ENCODE measurements around the gene LILRB5. TPM values are rescaled to one million over a fixed set of nuclear protein-coding genes. Genes with fewer than 3 reads are reported as not detected.

LILRB5 gene
- total and polyA plus RNA-seq, 2 of the 8 experiments (the other 6 are each of a cell fraction or from before 2014, with no cell fraction given), result 0.05 TPM; not detected in 1

DNA sequence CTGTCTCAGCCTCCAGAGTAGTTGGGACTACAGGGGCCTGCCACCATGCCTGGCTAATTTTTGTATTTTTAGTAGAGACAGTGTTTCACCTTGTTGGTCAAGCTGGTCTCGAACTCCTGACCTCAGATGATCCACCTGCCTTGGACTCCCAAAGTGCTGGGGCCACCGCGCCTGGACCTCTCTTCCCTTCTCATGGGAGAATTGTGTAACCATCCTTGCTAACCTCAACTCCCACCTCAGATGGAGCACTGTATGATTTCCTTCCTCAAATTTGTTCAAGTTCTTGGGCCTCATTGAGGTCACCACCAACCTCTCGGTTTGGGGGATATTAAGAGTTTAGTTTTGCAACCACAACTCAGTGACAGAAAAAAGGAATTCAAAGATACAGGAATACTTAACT lies 45.2 kb upstream of the LILRB5 start (continued):
- TF ChIP-seq, protein P1, sequence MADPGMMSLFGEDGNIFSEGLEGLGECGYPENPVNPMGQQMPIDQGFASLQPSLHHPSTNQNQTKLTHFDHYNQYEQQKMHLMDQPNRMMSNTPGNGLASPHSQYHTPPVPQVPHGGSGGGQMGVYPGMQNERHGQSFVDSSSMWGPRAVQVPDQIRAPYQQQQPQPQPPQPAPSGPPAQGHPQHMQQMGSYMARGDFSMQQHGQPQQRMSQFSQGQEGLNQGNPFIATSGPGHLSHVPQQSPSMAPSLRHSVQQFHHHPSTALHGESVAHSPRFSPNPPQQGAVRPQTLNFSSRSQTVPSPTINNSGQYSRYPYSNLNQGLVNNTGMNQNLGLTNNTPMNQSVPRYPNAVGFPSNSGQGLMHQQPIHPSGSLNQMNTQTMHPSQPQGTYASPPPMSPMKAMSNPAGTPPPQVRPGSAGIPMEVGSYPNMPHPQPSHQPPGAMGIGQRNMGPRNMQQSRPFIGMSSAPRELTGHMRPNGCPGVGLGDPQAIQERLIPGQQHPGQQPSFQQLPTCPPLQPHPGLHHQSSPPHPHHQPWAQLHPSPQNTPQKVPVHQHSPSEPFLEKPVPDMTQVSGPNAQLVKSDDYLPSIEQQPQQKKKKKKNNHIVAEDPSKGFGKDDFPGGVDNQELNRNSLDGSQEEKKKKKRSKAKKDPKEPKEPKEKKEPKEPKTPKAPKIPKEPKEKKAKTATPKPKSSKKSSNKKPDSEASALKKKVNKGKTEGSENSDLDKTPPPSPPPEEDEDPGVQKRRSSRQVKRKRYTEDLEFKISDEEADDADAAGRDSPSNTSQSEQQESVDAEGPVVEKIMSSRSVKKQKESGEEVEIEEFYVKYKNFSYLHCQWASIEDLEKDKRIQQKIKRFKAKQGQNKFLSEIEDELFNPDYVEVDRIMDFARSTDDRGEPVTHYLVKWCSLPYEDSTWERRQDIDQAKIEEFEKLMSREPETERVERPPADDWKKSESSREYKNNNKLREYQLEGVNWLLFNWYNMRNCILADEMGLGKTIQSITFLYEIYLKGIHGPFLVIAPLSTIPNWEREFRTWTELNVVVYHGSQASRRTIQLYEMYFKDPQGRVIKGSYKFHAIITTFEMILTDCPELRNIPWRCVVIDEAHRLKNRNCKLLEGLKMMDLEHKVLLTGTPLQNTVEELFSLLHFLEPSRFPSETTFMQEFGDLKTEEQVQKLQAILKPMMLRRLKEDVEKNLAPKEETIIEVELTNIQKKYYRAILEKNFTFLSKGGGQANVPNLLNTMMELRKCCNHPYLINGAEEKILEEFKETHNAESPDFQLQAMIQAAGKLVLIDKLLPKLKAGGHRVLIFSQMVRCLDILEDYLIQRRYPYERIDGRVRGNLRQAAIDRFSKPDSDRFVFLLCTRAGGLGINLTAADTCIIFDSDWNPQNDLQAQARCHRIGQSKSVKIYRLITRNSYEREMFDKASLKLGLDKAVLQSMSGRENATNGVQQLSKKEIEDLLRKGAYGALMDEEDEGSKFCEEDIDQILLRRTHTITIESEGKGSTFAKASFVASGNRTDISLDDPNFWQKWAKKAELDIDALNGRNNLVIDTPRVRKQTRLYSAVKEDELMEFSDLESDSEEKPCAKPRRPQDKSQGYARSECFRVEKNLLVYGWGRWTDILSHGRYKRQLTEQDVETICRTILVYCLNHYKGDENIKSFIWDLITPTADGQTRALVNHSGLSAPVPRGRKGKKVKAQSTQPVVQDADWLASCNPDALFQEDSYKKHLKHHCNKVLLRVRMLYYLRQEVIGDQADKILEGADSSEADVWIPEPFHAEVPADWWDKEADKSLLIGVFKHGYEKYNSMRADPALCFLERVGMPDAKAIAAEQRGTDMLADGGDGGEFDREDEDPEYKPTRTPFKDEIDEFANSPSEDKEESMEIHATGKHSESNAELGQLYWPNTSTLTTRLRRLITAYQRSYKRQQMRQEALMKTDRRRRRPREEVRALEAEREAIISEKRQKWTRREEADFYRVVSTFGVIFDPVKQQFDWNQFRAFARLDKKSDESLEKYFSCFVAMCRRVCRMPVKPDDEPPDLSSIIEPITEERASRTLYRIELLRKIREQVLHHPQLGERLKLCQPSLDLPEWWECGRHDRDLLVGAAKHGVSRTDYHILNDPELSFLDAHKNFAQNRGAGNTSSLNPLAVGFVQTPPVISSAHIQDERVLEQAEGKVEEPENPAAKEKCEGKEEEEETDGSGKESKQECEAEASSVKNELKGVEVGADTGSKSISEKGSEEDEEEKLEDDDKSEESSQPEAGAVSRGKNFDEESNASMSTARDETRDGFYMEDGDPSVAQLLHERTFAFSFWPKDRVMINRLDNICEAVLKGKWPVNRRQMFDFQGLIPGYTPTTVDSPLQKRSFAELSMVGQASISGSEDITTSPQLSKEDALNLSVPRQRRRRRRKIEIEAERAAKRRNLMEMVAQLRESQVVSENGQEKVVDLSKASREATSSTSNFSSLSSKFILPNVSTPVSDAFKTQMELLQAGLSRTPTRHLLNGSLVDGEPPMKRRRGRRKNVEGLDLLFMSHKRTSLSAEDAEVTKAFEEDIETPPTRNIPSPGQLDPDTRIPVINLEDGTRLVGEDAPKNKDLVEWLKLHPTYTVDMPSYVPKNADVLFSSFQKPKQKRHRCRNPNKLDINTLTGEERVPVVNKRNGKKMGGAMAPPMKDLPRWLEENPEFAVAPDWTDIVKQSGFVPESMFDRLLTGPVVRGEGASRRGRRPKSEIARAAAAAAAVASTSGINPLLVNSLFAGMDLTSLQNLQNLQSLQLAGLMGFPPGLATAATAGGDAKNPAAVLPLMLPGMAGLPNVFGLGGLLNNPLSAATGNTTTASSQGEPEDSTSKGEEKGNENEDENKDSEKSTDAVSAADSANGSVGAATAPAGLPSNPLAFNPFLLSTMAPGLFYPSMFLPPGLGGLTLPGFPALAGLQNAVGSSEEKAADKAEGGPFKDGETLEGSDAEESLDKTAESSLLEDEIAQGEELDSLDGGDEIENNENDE (IDR thresholded peaks at IDR 0.05; ENCODE audit: insufficient replicate concordance, low read length), result no peak
- TF ChIP-seq TCF12 (IDR thresholded peaks at IDR 0.05; ENCODE audit: low read depth, low read length), result no peak
- TF ChIP-seq SRF (IDR thresholded peaks at IDR 0.05; ENCODE audit: low read depth, low read length), result no peak
- no peak for TF ChIP-seq YY1 (IDR thresholded peaks at IDR 0.05; ENCODE audit: low read depth, low read length)
- no peak for TF ChIP-seq RXRA (IDR thresholded peaks at IDR 0.05; ENCODE audit: insufficient read depth, low read depth, low read length)
- no peak for TF ChIP-seq CHD1 (IDR thresholded peaks at IDR 0.05; ENCODE audit: low read depth, low read length)
- no peak for TF ChIP-seq NANOG (IDR thresholded peaks at IDR 0.05; ENCODE audit: insufficient read depth, low read depth, low read length, poor library complexity, severe bottlenecking)
- TF ChIP-seq TBP (IDR thresholded peaks at IDR 0.05; ENCODE audit: low read depth, low read length), result no peak

Measured in H1 (cell line).